ENCODE measurements around the gene FOSL2.

FOSL2 gene

GRCh38 chr2:28446531-28446930, 53.9 kb downstream of the FOSL2 start:
- Mint-ChIP-seq H3K9me3 (peaks cover 4% of the 10 kb centered on the region), H3K36me3 (ENCODE audit: low read depth) (no peaks in the 10 kb centered on the region), H3K27me3 (ENCODE audit: low read depth, poor library complexity) (peaks cover 5% of the 10 kb centered on the region), H3K27ac (no peak overlapping the region), H3K4me1 (peaks cover 9% of the 10 kb centered on the region), H3K4me3 (no peak overlapping the region)
- no peak for TF ChIP-seq CTCF (IDR thresholded peaks at IDR 0.05)
- no peak for DNase-seq

DNA sequence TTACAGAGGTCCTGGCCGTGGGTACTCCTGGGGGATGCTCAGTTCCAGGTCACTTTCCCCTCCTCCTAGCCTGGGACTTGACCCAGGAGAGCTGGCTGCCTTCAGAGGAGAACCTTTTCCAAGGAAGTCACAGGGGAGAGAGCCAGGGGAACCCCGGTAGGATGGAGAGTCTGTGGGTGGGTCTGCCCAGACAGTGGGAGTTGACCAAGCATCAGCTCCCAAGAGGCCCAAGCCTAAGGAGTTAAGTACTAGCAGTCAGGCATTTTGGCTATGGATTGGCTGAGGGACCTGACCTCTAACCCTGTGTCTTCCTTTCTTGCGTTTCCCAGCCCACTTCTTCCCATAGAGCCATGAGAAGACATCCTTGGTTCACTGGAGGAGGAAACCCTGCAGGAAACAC, 54.4 kb downstream of the FOSL2 start:
- Mint-ChIP-seq H3K27me3 (ENCODE audit: low read depth, poor library complexity) (peaks cover 4% of the 10 kb centered on the region), H3K9me3 (peaks cover under 1% of the 10 kb centered on the region), H3K4me3 (no peak overlapping the region), H3K36me3 (ENCODE audit: low read depth) (no peaks in the 10 kb centered on the region), H3K4me1 (peaks cover 9% of the 10 kb centered on the region), H3K27ac (no peak overlapping the region)
- no peak for DNase-seq
- TF ChIP-seq CTCF (IDR thresholded peaks at IDR 0.05): no peak

- H3K27me3 Mint-ChIP-seq (ENCODE audit: low read depth, poor library complexity): no peaks in the 10 kb centered on the region
- H3K9me3 Mint-ChIP-seq: no peaks in the 10 kb centered on the region
- H3K36me3 Mint-ChIP-seq (ENCODE audit: low read depth): no peaks in the 10 kb centered on the region
- DNase-seq: no peak
- no peak overlapping the region for H3K4me3 Mint-ChIP-seq
- H3K4me1 Mint-ChIP-seq: peaks cover 12% of the 10 kb centered on the region
- no peak overlapping the region for H3K27ac Mint-ChIP-seq
- no peak for TF ChIP-seq CTCF (IDR thresholded peaks at IDR 0.05)
Measured at GRCh38 chr2:28447943-28448792, 55.5 kb downstream of the FOSL2 start.

- Mint-ChIP-seq H3K36me3 (ENCODE audit: low read depth) (no peaks in the 10 kb centered on the region), H3K9me3 (no peaks in the 10 kb centered on the region), H3K4me1 (peaks cover 12% of the 10 kb centered on the region), H3K27me3 (ENCODE audit: low read depth, poor library complexity) (no peaks in the 10 kb centered on the region), H3K27ac (no peak overlapping the region), H3K4me3 (no peak overlapping the region)
- no peak for TF ChIP-seq CTCF (IDR thresholded peaks at IDR 0.05)
- DNase-seq: no peak
Measured at GRCh38 chr2:28448793-28449100, 56.1 kb downstream of the FOSL2 start.

- Mint-ChIP-seq H3K9me3 (no peaks in the 10 kb centered on the region), H3K4me3 (no peak overlapping the region), H3K4me1 (peaks cover 12% of the 10 kb centered on the region), H3K27ac (no peak overlapping the region), H3K36me3 (ENCODE audit: low read depth) (no peaks in the 10 kb centered on the region), H3K27me3 (ENCODE audit: low read depth, poor library complexity) (no peaks in the 10 kb centered on the region)
- DNase-seq: no peak
- TF ChIP-seq CTCF (IDR thresholded peaks at IDR 0.05): no peak
Measured at GRCh38 chr2:28449126-28449487, 56.4 kb downstream of the FOSL2 start.
